HepG2 (cell line): ENCODE data around the gene SH3GL1. TPM values are rescaled to one million over a fixed set of nuclear protein-coding genes. Genes with fewer than 3 reads are reported as not detected.

Source experiments
- AHR ChIP-seq: IDR thresholded peaks from 2 replicates; pipeline ENCODE4 v1.6.1; 2018; ENCODE audit warnings: missing genetic modification reagents, missing compliant biosample characterization
- CBX5 ChIP-seq: sonication (generic); formaldehyde crosslinking; IDR thresholded peaks from 2 replicates; pipeline ENCODE4 v1.4.0; 2020; ENCODE audit warnings: missing genetic modification reagents, borderline replicate concordance
- ELK4 ChIP-seq: sonication (generic); formaldehyde crosslinking; IDR thresholded peaks from 2 replicates; pipeline ENCODE4 v1.9.0; 2021; ENCODE audit warnings: missing genetic modification reagents, borderline replicate concordance
- ERF ChIP-seq: IDR thresholded peaks from 2 replicates; pipeline ENCODE4 v1.6.1; 2018; ENCODE audit warnings: missing biosample characterization, missing genetic modification reagents
- GATA4 ChIP-seq: sonication (generic); IDR thresholded peaks from 2 replicates; pipeline ENCODE4 v1.6.1; 2016; ENCODE audit warnings: antibody characterized with exemption, low read depth, borderline replicate concordance
- GPN1 ChIP-seq: sonication (generic); formaldehyde crosslinking; IDR thresholded peaks from 2 replicates; pipeline ENCODE4 v1.5.1; 2020; ENCODE audit warnings: missing genetic modification reagents, borderline replicate concordance
- HDAC2 ChIP-seq: sonication (generic); formaldehyde crosslinking; IDR thresholded peaks from 2 replicates; pipeline ENCODE4 v1.4.0; 2020; ENCODE audit warnings: missing genetic modification reagents
- JUN ChIP-seq: sonication (generic); formaldehyde crosslinking; IDR thresholded peaks from 2 replicates; pipeline ENCODE4 v1.4.0; 2020; ENCODE audit warnings: mild to moderate bottlenecking, missing genetic modification reagents
- LCORL ChIP-seq, 2 experiments: fragments of 450-650 bp in 1 of 2; sonication (generic) in 1 of 2; formaldehyde crosslinking in 1 of 2; IDR thresholded peaks; 2 replicates each; pipeline versions ENCODE4 v1.5.0 to v1.6.1; 2017 to 2020; ENCODE audit warnings: antibody characterized with exemption in 1 of 2, missing genetic modification reagents in 1 of 2
- MYNN ChIP-seq: sonication (generic); formaldehyde crosslinking; IDR thresholded peaks from 2 replicates; pipeline ENCODE4 v1.4.0; 2020; ENCODE audit warnings: mild to moderate bottlenecking, low read depth, missing genetic modification reagents
- NKX3-1 ChIP-seq: sonication (generic); formaldehyde crosslinking; IDR thresholded peaks from 2 replicates; pipeline ENCODE4 v1.5.0; 2020; ENCODE audit warnings: missing genetic modification reagents
- NPAS2 ChIP-seq: sonication (generic); formaldehyde crosslinking; IDR thresholded peaks from 2 replicates; pipeline ENCODE4 v1.8.0; 2022; ENCODE audit warnings: mild to moderate bottlenecking, missing genetic modification reagents, borderline replicate concordance
- NR2F1 ChIP-seq, 2 experiments: fragments of 450-650 bp in 1 of 2; formaldehyde crosslinking in 1 of 2; IDR thresholded peaks; 2 replicates each; pipeline versions ENCODE4 v1.5.0 to v1.6.1; 2016 to 2020; ENCODE audit warnings: mild to moderate bottlenecking in 1 of 2, missing compliant biosample characterization in 1 of 2, missing genetic modification reagents in 1 of 2, moderate library complexity in 1 of 2
- POGZ ChIP-seq: sonication (generic); formaldehyde crosslinking; IDR thresholded peaks from 2 replicates; pipeline ENCODE4 v1.4.0; 2020; ENCODE audit warnings: mild to moderate bottlenecking, missing genetic modification reagents
- PRPF4 ChIP-seq: fragments of 200-400 bp; formaldehyde crosslinking; IDR thresholded peaks from 2 replicates; pipeline ENCODE4 v1.6.1; 2016; ENCODE audit warnings: low read length, low read depth; ENCODE audit not compliant: poor library complexity, severe bottlenecking
- RAD21 ChIP-seq: fragments of 450-650 bp; formaldehyde crosslinking; IDR thresholded peaks from 2 replicates; pipeline ENCODE4 v1.5.0; 2020; ENCODE audit warnings: mild to moderate bottlenecking
- RCOR2 ChIP-seq: IDR thresholded peaks from 2 replicates; pipeline ENCODE4 v1.6.1; 2016; ENCODE audit warnings: missing biosample characterization, missing genetic modification reagents
- RFXANK ChIP-seq: IDR thresholded peaks from 2 replicates; pipeline ENCODE4 v1.6.1; 2016
- SATB2 ChIP-seq: sonication (generic); formaldehyde crosslinking; IDR thresholded peaks from 2 replicates; pipeline ENCODE4 v1.5.0; 2020; ENCODE audit warnings: missing genetic modification reagents
- SMC3 ChIP-seq: IDR thresholded peaks from 2 replicates; pipeline ENCODE4 v1.6.1; 2011; ENCODE audit warnings: low read length, improper control_type of control experiment
- TERF1 ChIP-seq: sonication (generic); formaldehyde crosslinking; IDR thresholded peaks from 2 replicates; pipeline ENCODE4 v1.8.0; 2022; ENCODE audit warnings: mild to moderate bottlenecking, missing genetic modification reagents, moderate library complexity
- ZBTB7B ChIP-seq: sonication (generic); formaldehyde crosslinking; IDR thresholded peaks from 2 replicates; pipeline ENCODE4 v1.4.0; 2020; ENCODE audit warnings: missing genetic modification reagents
- ZNF143 ChIP-seq: sonication (generic); formaldehyde crosslinking; IDR thresholded peaks from 2 replicates; pipeline ENCODE4 v1.4.0; 2020; ENCODE audit warnings: missing genetic modification reagents
- ZNF225 ChIP-seq: sonication (generic); formaldehyde crosslinking; IDR thresholded peaks from 2 replicates; pipeline ENCODE4 v1.4.0; 2020; ENCODE audit warnings: mild to moderate bottlenecking, missing genetic modification reagents
- ZNF331 ChIP-seq: sonication (generic); formaldehyde crosslinking; IDR thresholded peaks from 2 replicates; pipeline ENCODE4 v1.4.0; 2020; ENCODE audit warnings: missing genetic modification reagents
- ZNF556 ChIP-seq: sonication (generic); formaldehyde crosslinking; IDR thresholded peaks from 2 replicates; pipeline ENCODE4 v1.4.0; 2020; ENCODE audit warnings: mild to moderate bottlenecking, missing genetic modification reagents, borderline replicate concordance
- ZNF558 ChIP-seq: sonication (generic); formaldehyde crosslinking; IDR thresholded peaks from 2 replicates; pipeline ENCODE4 v1.9.0; 2022; ENCODE audit warnings: mild to moderate bottlenecking, missing genetic modification reagents, borderline replicate concordance
- ZNF597 ChIP-seq: sonication (generic); formaldehyde crosslinking; IDR thresholded peaks from 2 replicates; pipeline ENCODE4 v1.5.0; 2020; ENCODE audit warnings: missing genetic modification reagents
- ZNF746 ChIP-seq: sonication (generic); formaldehyde crosslinking; IDR thresholded peaks from 2 replicates; pipeline ENCODE4 v1.8.0; 2022; ENCODE audit warnings: mild to moderate bottlenecking, missing genetic modification reagents
- ZNF841 ChIP-seq: sonication (generic); formaldehyde crosslinking; IDR thresholded peaks from 2 replicates; pipeline ENCODE4 v1.8.1; 2023; ENCODE audit warnings: missing genetic modification reagents, borderline replicate concordance
- polyA plus RNA-seq, 8 experiments: library from polyadenylated mRNA; depleted of rRNA in 3 of 8; stranded (reverse) in 7 of 8; unstranded in 1 of 8; fragments of >200 nt; fragmentation: Illumina TruSeq in 4 of 8; extraction: Trizol in 4 of 8; gene quantifications; 2 replicates each; pipeline versions ENCODE4 v1.2.1 to v1.2.3, GENCODE V29; 2011 to 2016; ENCODE audit warnings: low read depth in 4 of 8, missing spikeins in 1 of 8, mixed read lengths in 1 of 8; ENCODE audit not compliant: insufficient read depth in 1 of 8
- total RNA-seq, 5 experiments: library from RNA; depleted of rRNA; stranded (reverse); fragments of >200 nt; fragmentation: Illumina TruSeq; extraction: Trizol; gene quantifications; 2 replicates each; pipeline ENCODE4 v1.2.3, GENCODE V29; 2016; ENCODE audit warnings: low read depth in 1 of 5

SH3GL1 gene
- total and polyA plus RNA-seq, 2 of the 13 experiments (the other 11 are each of a cell fraction or from before 2014, with no cell fraction given), result 33.0 to 45.1 TPM

- no peak for TF ChIP-seq ZNF597 (CRISPR knock-in tag)
- no peak for TF ChIP-seq NPAS2 (CRISPR knock-in tag)
- TF ChIP-seq CBX5 (CRISPR knock-in tag), result no peak
- no peak for TF ChIP-seq POGZ (CRISPR knock-in tag)
- no peak for TF ChIP-seq LCORL (IDR thresholded peaks at IDR 0.05)
- TF ChIP-seq LCORL (CRISPR knock-in tag; IDR thresholded peaks at IDR 0.05), result 0 out of 2 replicates have a peak, but pooled peaks have one; percentile 23
- no peak for TF ChIP-seq PRPF4
- no peak for TF ChIP-seq SMC3
- 0 out of 2 replicates have a peak, but pooled peaks have one; percentile 5 for TF ChIP-seq RAD21 (CRISPR knock-in tag)
- no peak for TF ChIP-seq MYNN (CRISPR knock-in tag)
- no peak for TF ChIP-seq RFXANK (CRISPR knock-in tag)
- TF ChIP-seq ELK4 (CRISPR knock-in tag), result no peak
- TF ChIP-seq HDAC2 (CRISPR knock-in tag), result no peak
- no peak for TF ChIP-seq JUN (CRISPR knock-in tag)
- no peak for TF ChIP-seq ZNF556 (CRISPR knock-in tag)
- no peak for TF ChIP-seq SATB2
- no peak for TF ChIP-seq ERF (CRISPR knock-in tag)
- no peak for TF ChIP-seq ZNF143 (CRISPR knock-in tag)
- TF ChIP-seq NR2F1 (CRISPR knock-in tag; IDR thresholded peaks at IDR 0.05), result no peak
- TF ChIP-seq NKX3-1 (CRISPR knock-in tag), result no peak
- TF ChIP-seq ZNF225 (CRISPR knock-in tag), result no peak
- TF ChIP-seq GATA4, result no peak
- TF ChIP-seq ZNF841 (CRISPR knock-in tag), result no peak
- TF ChIP-seq ZNF331 (CRISPR knock-in tag), result 0 out of 2 replicates have a peak, but pooled peaks have one; percentile 15
- TF ChIP-seq RCOR2 (CRISPR knock-in tag), result no peak
- no peak for TF ChIP-seq ZNF558 (CRISPR knock-in tag)
- no peak for TF ChIP-seq ZNF746
- no peak for TF ChIP-seq TERF1 (CRISPR knock-in tag)
- no peak for TF ChIP-seq GPN1 (CRISPR knock-in tag)
- TF ChIP-seq ZBTB7B (CRISPR knock-in tag), result no peak; the same call in 1 of the 2 replicates
- TF ChIP-seq AHR, result no peak
Observed at GRCh38 chr19:4406626-4407025, 6.3 kb upstream of the SH3GL1 start (continued).
